Mesothelial cell of epicardium (in vitro differentiated cells): ENCODE results near the gene MRPS35. TPM values are rescaled to one million over a fixed set of nuclear protein-coding genes. Genes with fewer than 3 reads are reported as not detected.

ENCODE experiments used
- DNase-seq, 2 experiments: peaks; one replicate each; pipeline ENCODE4 v3.0.0; 2021; ENCODE audit warnings: low spot score in 2 of 2; ENCODE audit not compliant: unreplicated experiment in 2 of 2
- H3K27ac Mint-ChIP-seq: 2 replicates; pipeline ENCODE4 v1.8.0; 2021; ENCODE audit warnings: mixed read lengths
- H3K27me3 Mint-ChIP-seq: 2 replicates; pipeline ENCODE4 v1.8.0; 2021; ENCODE audit warnings: low read depth, mixed read lengths
- H3K36me3 Mint-ChIP-seq: 2 replicates; pipeline ENCODE4 v1.8.0; 2021; ENCODE audit warnings: mixed read lengths
- H3K4me1 Mint-ChIP-seq: 2 replicates; pipeline ENCODE4 v1.8.0; 2021; ENCODE audit warnings: mixed read lengths
- H3K4me3 Mint-ChIP-seq: 2 replicates; pipeline ENCODE4 v1.8.0; 2021; ENCODE audit warnings: mild to moderate bottlenecking, moderate library complexity, mixed read lengths
- H3K9me3 Mint-ChIP-seq: 2 replicates; pipeline ENCODE4 v1.8.0; 2021; ENCODE audit warnings: mixed read lengths
- CTCF ChIP-seq: fragments of 200-600 bp; sonication (generic); IDR thresholded peaks from one replicate; pipeline ENCODE4 v1.5.0; 2021; ENCODE audit warnings: antibody characterized with exemption; ENCODE audit not compliant: unreplicated experiment
- total RNA-seq: library from RNA; stranded (reverse); gene quantifications from 3 replicates; pipeline ENCODE4 v1.2.1, GENCODE V29; 2021

MRPS35 gene
- total RNA-seq, 1 donor from 2014 or later, result 34.0 TPM

- Mint-ChIP-seq H3K27me3 (no peaks in the 10 kb centered on the region), H3K9me3 (no peaks in the 10 kb centered on the region), H3K4me3 (peak overlapping the region; percentile 78), H3K36me3 (peaks cover 2% of the 10 kb centered on the region), H3K4me1 (peaks cover 28% of the 10 kb centered on the region), H3K27ac (no peak overlapping the region)
- DNase-seq, result no peak
- TF ChIP-seq CTCF, result no peak
Observed at GRCh38 chr12:27778206-27778605, 67.6 kb downstream of the MRPS35 start.

GRCh38 chr12:27779416-27779919 is 68.8 kb downstream of the MRPS35 start:
- DNase-seq, result peak in 1 of 2 experiments; percentile 54
- Mint-ChIP-seq H3K27me3 (no peaks in the 10 kb centered on the region), H3K4me3 (peak overlapping the region; percentile 78), H3K36me3 (peaks cover 5% of the 10 kb centered on the region), H3K4me1 (peaks cover 25% of the 10 kb centered on the region), H3K27ac (peak overlapping the region; percentile 90), H3K9me3 (no peaks in the 10 kb centered on the region)
- no peak for TF ChIP-seq CTCF

- peak; percentile 59 to 83 for DNase-seq
- Mint-ChIP-seq H3K4me3 (peak within 1 kb of the TSS; percentile 78), H3K36me3 (peaks cover 9% of the 10 kb centered on the region), H3K4me1 (peaks cover 25% of the 10 kb centered on the region), H3K27ac (peak within 1 kb of the TSS; percentile 90), H3K9me3 (no peaks in the 10 kb centered on the region), H3K27me3 (no peaks in the 10 kb centered on the region)
- TF ChIP-seq CTCF, result no peak
Observed at GRCh38 chr12:27779920-27780611, 69.4 kb downstream of the MRPS35 start, which contains the start of the genes KLHL42 and MANSC4. Gene KLHL42 (plus strand): TSS chr12:27780233. CDS start chr12:27780331, 98 bp downstream. Gene MANSC4 (minus strand): TSS chr12:27780236. CDS start chr12:27771276, 8,960 bp downstream.

GRCh38 chr12:27780612-27781408 is 70.2 kb downstream of the MRPS35 start:
- Mint-ChIP-seq H3K27me3 (no peaks in the 10 kb centered on the region), H3K9me3 (no peaks in the 10 kb centered on the region), H3K4me3 (peak overlapping the region; percentile 77), H3K27ac (peak overlapping the region; percentile 82), H3K36me3 (peaks cover 12% of the 10 kb centered on the region), H3K4me1 (peaks cover 25% of the 10 kb centered on the region)
- no peak for DNase-seq
- no peak for TF ChIP-seq CTCF

GRCh38 chr12:27781680-27782079 is 71.0 kb downstream of the MRPS35 start:
- H3K4me1 Mint-ChIP-seq, result peaks cover 25% of the 10 kb centered on the region
- peak overlapping the region; percentile 77 for H3K4me3 Mint-ChIP-seq
- H3K9me3 Mint-ChIP-seq, result no peaks in the 10 kb centered on the region
- H3K27me3 Mint-ChIP-seq, result no peaks in the 10 kb centered on the region
- no peak for DNase-seq
- H3K27ac Mint-ChIP-seq, result peak overlapping the region; percentile 82
- TF ChIP-seq CTCF, result no peak
- peaks cover 16% of the 10 kb centered on the region for H3K36me3 Mint-ChIP-seq
